HG02981 (cell line): ENCODE results near the gene COL8A1.
"Not testable (repeated sequence)": the region's sequence is repeated elsewhere in the genome, so short reads cannot be mapped to it uniquely, and the experiment has no call there.

Experiments used
- ATAC-seq: cut with Tn5 transposase; IDR thresholded peaks from one replicate; pipeline ENCODE4 v1.9.1; 2021; ENCODE audit warnings: mild to moderate bottlenecking, moderate library complexity; ENCODE audit not compliant: unreplicated experiment

The COL8A1 gene

DNA sequence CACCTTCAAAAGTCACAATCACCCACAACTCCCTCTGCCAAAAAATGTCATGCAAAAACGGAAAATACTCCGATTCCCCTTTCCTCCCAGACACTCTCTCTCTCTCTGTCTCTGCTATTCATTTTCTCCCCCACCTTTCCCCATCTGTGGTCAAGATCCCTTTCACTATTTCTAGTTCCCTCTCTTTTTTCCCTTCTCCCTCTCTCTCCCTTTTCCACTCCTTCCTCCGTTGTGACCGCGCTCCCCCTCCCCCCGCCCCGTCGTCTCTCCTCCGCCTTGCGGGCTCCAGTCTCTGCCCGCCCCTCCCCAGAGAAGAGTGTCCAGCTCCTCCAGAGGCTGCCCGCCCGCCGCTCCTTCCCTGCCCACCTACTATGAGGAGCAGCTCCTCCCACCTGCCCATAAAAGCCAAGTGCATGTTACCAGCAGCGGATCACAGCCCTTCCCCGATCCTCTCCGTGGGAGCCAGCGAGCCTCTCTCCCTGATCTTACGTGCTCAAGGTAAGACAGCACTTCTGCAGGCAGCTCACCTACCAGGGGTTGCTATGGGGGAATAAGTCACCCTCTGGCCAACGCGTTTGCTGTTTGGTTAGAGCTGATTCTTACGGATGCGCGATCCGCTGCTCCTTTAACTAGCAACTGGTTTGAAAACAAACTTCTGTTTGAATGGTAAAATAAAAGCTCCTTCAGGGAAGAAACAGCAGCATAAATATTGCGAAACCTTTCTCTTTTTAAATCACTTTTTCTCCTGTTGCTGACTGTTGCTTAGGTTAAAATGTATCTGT lies at the start of gene COL8A1:
Gene COL8A1 (plus strand): TSS at position 428 of the 782 bp plus-strand sequence. CDS start 152,089 bp downstream, outside the sequence.
- ATAC-seq = no peak

DNA sequence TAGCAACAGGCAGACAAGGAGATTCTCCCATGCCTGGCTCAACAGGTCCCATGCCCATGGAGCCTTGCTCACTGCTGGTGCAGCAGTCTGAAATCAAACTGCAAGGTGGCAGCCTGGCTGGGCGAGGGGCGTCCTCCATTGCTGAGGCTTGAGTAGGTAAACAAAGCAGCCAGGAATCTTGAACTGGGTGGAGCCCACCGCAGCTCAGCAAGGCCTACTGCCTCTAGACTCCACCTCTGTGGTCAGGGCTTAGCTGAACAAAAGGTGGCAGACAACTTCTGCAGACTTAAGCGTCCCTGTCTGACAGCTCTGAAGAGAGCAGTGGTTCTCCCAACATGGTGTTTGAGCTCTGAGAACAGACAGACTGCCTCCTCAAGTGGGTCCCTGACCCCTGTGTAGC lies 49.2 kb upstream of the COL8A1 start:
- ATAC-seq = not testable (repeated sequence)

DNA sequence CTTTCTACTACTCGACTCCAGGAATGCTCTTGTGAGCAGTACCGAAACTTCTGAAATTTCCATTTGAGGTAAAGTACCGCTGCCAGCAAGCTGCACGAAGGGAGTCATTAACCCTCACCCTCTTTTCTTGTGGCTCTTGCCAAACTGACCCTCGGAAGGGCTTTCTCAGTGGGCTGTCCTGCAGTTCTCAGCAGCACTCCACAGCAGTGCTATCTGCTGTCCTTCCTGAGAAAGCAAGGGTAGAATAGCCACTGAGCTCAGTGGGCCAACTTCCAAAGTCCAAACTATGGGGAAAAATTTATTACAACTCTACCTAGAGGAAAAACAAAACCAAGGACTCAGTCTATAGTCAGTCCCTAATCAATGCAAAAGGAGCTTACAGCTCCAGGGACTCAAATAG lies 38.5 kb upstream of the COL8A1 start:
- no peak for ATAC-seq

DNA sequence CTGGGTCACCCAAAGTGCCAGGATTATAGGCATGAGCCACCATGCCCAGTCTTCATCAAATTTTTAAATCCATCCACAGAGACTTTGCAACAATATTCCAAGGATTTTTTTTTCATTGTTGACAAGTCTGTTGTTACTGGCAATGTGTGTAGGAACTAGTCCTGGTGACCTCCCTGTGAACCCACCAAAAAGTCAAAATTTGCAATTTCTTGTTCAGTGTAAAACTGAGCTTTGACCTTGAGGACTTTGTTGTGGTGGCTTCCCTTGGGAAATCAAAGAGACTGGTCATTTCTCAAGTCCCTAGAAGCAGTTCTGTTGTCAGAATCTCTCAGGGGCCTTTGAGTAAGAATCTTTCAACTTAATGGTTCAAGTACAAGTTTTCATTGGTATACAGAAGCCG lies 36.9 kb upstream of the COL8A1 start:
- no peak for ATAC-seq

DNA sequence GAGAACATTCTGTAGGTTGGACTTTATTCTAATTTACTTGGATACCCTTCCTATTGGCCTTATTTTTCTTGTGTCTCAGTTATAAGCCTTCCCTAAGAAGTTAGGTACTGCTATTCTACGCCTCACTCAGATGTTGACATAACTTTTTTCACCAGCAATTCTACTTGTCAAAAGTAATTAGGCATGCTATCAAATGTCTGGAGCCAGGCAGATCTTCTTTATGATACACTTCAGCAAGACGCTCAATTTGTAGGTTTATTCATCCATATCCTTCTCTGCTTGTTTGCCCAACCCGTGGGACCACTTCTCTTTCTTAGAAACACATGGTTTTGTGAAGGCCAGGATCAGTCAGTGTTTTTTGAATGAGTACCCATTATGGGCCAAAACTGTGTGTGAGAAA lies 36.2 kb upstream of the COL8A1 start:
- ATAC-seq = no peak

DNA sequence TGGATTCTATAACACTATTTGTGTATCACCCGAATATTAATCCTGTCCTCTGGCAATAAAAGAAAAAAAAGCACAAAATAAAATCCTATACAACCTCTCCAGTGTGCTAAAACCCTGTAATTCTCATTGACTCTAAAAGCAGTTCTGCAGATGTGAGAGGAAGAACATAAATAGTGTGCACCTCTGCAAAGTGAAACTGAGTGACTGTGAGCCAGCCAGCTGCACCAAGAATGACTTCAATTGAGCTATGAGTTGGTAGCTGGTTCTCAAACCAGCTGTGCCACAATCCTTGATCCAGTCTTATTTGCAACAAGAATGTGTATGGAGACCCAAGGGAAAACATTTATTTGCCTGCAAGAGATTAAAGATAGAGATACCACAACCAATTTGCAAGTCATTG lies 31.2 kb upstream of the COL8A1 start:
- ATAC-seq = no peak

DNA sequence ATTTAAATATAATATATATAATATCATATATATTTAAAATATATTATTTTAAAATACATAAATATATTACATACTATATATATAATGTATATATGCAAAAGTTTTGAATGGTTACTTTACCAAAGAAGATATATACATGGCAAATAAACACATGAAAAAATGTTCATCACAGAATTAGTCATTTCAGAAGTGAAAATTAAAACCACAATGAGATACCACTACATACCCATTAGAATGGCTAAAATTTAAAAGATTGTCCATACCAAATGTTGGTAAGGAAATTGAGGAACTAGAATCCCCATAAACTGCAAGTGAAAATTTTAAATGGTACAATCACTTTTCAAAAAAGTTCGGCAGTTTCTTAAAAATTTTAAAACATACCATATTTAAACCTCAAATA lies 23.6 kb upstream of the COL8A1 start:
- ATAC-seq = no peak

DNA sequence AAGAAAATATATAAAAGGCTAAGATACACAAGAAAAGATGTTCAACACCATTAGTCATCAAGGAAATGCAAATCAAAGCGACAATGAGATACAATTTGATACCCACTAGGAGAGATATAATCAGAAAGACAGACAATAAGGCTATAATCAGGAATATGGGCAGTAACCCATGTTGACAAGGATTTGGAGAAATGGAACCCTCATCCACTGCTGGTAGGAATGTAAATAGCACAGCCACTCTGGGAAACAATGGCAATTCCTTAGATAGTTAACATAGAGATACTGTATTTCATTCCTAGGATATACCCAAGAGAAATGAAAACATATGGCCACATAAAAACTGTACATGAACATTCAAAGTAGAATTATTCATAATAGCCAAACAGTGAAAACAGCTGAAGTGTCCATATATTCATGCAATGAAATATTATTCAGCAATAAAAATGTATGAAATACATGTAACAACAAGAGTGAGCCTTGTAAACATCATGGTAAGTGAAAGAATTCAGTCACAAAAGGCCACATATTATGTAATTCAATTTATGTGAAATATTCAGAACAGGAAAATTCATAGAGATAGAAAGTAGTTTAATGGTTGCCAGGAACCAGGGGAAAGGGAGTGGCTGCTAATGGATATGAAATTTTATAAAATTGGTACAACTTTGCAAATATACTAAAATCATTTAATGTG lies 18.2 kb upstream of the COL8A1 start:
- no peak for ATAC-seq

DNA sequence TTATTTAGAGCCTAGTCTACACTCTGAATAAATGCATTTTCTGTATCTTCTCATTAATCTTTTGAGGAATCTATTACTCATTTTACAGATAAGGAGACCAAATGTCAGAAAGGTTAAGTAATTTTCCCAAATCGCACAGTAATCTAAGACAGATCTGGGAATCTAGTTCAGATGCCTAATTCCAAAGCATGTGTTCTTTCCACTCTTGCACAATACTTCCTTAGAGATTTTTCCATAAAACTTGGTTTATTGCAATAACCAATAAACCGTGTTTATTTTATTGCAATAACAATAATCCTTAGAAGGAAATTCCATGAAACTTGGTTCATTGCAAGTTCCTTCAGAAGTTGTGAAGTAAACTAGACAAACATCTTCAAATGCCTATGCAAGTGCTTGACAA lies 17.4 kb upstream of the COL8A1 start:
- ATAC-seq = no peak

DNA sequence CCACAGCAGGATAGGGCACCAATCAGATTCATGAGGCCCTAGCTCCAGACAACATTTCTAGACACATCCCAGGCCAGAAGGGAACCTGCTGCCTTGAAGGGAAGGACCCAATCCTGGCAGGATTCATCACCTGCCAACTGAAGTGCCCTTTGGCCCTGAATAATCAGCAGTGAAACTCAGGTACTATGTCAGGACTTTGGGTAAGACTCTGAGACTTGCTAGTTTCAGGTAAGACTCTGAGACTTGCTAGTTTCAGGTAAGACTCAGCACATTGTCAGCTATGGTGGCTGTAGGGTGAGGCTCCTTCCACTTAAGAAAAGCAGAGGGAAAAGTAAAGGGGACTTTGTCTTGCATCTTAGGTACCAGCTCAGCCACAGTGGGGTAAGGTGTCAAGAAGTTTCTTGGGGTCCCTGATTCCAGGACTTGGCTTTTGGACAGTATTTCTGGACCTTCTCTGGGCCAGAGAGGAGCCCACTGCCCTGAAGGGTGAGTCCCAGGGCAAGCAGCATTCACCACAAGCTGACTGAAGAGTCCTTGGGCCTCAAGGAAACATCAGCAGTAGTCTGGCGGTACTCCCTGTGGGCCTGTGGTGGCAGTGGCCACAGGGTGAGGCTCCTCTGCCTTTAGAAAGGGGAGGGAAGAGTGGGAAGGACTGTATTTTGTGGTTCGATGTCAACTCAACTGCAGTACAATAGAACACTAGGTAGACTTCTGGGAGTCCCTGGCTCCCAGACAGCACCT lies 13.7 kb upstream of the COL8A1 start:
- ATAC-seq = peak; percentile 32

DNA sequence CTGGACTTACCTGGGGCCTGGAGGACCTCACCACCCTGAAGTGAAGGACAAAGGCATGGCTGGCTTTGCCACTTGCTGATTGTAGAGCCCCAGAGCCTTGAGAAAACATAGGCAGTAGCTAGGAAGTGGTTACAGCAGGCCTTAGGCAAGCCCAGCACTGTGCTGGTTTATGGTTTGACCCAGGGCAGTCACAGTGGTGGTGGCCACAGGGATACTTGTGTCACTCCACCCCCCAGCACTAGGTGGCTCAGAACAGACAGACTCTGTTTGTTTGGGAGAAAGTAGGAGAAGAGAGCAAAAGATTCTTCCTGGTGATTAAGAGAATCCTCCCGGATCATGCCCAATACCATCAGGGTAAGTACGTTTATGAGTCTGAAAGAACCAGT lies 13.2 kb upstream of the COL8A1 start:
- ATAC-seq = peak; percentile 32

DNA sequence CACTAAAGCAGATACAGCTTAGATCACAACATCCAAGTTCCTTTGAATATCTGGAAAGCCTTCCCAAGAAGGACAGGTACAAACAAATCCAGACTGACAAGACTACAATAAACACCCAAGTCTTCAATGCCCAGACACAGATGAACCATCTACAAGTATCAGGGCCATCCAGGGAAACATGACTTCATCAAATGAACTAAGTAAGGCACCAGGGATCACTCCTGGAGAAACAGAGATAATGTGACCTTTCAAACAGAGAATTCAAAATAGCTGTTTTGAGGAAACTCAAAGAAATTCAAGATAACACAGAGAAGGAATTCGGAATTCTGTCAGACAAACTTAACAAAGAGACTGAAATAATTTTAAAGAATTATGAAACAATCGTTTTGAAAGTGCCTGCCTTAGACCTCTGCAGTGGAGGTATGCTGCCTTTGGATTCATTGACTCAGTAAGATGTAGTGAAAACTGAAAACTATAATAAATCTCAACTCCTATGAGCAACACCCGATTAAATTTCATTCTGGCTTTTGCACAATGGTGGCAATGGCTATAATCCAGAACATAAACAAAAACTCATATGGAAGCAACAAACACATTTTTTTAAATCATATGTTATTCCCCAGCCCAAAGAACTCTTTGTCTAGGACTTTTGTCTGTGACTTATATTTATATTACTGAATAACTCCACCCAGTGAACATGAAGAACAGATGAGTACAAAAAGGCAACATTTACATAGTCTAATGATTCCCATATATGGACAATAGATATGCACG lies 12.6 kb upstream of the COL8A1 start:
- ATAC-seq = no peak

DNA sequence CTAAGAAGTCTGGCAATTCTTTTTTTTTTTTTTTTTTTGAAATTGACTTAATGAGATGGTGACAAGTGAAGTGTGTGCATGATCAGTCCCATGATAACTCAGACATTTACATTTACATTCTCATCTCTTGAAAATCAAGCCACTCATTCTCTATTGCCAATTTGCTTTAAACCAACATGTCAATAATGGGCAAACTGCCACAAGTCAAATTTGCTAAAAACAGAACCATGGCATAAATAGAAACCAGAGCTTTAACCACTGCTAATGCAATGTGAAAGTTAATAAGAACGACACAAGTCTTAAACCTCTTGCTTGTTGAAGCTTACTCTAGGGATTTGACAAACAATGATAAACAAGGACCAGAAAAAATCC lies 12.0 kb upstream of the COL8A1 start:
- peak; percentile 54 for ATAC-seq

DNA sequence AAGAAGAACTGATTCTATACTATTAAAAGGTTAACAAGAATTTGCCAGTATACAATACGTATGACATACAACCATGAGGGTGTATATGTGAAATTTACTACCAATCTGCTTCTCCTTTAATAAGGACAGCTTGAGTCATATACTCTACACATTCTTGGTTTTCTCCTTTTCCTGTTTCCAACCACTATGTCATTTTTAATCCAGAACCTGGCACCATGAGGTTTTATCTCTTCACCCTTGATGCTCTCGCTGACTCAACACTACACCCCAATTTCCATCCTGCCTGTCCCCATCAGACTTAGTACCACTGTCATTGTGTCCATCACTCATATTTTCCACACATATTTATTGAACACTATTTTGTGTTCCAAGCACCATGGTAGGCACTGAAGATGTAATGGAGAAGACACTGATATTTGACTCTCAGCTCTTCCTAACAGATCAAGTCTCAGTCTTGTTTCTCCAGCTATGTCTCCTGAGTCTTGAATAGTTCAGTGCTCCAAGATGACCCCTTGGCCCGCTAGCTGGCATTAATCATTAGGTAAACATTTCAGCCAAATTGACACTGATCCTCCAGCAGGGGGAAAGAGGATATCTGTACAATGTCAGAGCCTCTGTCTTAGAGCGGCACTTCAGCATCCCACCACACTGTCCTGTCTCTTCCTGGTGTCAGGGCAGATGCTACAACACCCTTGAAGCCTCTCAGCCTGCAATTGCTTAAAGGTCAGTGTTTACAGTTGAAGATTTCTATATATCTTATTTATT lies 11.2 kb upstream of the COL8A1 start:
- no peak for ATAC-seq

DNA sequence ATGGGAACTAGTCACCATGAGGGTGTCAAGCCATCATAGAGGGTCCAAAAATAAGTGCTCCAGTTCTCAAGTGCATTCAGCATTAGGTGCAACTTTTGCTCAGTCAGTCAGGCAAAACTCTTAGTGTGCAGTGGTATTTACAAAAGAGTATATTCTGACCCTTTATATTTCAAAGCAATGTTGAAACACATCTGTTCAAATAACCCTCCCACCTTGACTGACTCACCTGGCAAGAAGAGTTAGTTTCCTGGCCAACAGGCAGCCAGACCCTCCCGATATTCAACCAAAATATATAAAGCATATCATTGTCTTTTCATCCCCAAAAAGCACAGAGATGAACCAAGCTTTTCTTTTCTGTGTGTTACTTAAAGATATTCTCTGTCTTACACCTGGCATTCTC lies 7.6 kb upstream of the COL8A1 start:
- no peak for ATAC-seq

DNA sequence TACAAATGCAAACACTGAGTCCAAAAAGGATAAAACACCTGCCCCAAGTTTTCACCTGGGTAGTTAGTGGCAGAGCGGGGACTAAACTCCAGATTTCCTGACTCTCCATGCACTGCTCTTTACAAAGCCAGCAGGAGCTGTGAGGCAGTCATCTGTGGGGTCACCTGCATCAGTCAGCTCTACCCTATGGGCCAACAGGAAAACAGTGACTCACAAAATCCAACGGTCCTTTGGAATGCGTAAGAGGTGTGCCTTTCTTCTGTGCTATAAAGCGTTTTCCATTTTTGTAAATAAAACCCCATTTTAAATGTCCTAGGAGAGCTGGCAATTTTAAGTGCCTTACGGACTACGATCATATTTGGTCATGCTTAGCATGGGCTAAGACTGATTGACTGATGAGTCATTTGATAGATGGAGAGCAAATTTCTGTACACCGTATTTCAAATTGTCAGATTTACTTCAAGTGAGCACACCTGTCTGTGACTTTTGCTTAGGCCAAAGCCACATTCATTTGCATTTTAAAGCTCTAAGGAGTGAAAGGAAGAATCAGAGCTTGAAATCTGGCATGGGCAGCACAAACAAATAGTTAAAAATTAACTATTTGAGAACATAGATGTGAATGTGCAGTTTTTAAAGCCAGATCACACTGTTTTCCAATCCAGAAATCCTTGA lies 4.4 kb upstream of the COL8A1 start:
- ATAC-seq = peak; percentile 76

DNA sequence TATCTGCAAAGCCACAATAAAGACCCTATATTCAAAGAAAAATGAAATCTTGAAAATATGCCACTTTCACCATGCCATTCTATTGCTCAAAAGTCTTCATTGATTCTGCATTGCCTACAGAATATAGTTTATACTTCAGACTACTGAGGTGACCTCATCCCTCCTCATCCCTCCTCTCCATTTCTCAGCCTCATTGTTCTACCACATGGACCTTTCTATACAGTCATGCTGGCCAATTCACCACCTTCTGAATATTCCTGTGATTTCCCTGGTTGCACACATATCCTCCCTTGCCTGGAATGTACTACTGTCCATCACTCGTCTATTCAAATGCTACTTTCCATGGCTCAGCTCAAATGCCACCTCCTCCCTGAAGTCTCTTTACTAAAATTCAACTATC lies 3.5 kb upstream of the COL8A1 start:
- ATAC-seq = no peak

DNA sequence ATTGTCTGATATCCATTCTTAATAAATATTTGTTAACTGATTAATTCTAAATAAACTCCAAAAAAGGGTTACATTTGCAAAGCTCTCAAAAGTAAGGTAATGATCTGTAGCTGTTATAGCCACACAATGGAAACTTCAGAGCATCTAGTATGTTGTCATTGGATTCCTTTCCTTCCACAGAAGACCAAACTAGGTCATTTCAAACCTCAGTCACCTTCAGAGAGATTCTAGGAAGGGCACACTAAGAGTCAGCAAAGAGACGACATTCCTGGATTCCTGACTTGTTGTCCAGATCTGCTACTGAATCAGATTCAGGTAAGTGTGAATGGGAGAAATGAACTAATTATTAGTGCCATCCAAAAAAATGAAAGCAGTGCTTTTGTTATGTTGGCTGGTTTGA lies 3.0 kb upstream of the COL8A1 start:
- no peak for ATAC-seq

DNA sequence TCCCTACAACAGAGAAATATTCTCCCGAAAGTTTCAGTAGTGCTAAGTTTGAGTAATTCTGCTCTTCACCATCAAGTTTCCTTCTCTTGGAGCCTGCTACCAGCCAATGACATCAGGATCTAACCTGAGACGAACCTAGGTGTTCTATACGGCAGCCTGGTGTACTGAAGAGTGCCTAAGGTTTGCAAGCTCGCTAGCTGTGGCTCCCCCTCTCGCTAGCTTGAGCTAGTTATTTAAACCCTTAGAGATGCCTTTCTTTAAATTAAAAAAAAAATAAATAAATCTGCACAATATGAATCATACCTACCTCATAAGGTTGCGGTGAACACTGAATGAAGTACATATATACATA lies 1.4 kb upstream of the COL8A1 start:
- ATAC-seq = no peak
